CD4-positive, alpha-beta T cell treated with Interferon gamma for 1 hour (primary cell): ENCODE measurements around the gene GIGYF1.
"Not testable (repeated sequence)": the region's sequence is repeated elsewhere in the genome, so short reads cannot be mapped to it uniquely, and the experiment has no call there.

Experiments
- DNase-seq: peaks from one replicate; pipeline ENCODE4 v3.0.0-alpha.2; 2020

GIGYF1 gene

GRCh38 chr7:100708395-100708794, 14.3 kb upstream of the GIGYF1 start:
- no peak for DNase-seq

GRCh38 chr7:100706672-100707311, 12.7 kb upstream of the GIGYF1 start:
- no peak for DNase-seq

- DNase-seq = peak; percentile 97
Measured at GRCh38 chr7:100705753-100706671, 12.0 kb upstream of the GIGYF1 start, which contains the start of gene POP7. POP7 (plus strand) TSS chr7:100706121; CDS start chr7:100706831, 710 bp downstream.

- DNase-seq = peak; percentile 66
Measured at GRCh38 chr7:100705320-100705752, 11.3 kb upstream of the GIGYF1 start.

- DNase-seq = not testable (repeated sequence)
Measured at GRCh38 chr7:100701089-100701488, 7.0 kb upstream of the GIGYF1 start.

- DNase-seq = no peak
Measured at GRCh38 chr7:100699018-100699417, 5.0 kb upstream of the GIGYF1 start.

GRCh38 chr7:100696123-100696521, 2.1 kb upstream of the GIGYF1 start:
- no peak for DNase-seq

GRCh38 chr7:100693312-100694097, 545 bp downstream of the GIGYF1 start:
- no peak for DNase-seq

- no peak for DNase-seq
Measured at GRCh38 chr7:100692578-100692961, 1.5 kb downstream of the GIGYF1 start.

GRCh38 chr7:100691676-100692577, 2.1 kb downstream of the GIGYF1 start:
- peak; percentile 74 for DNase-seq

- no peak for DNase-seq
Measured at GRCh38 chr7:100689230-100690135, 4.6 kb downstream of the GIGYF1 start.

GRCh38 chr7:100688326-100688860, 5.7 kb downstream of the GIGYF1 start:
- no peak for DNase-seq

GRCh38 chr7:100687751-100688300, 6.2 kb downstream of the GIGYF1 start:
- no peak for DNase-seq

GRCh38 chr7:100687261-100687660, 6.8 kb downstream of the GIGYF1 start:
- DNase-seq = no peak

- no peak for DNase-seq
Measured at GRCh38 chr7:100686822-100687211, 7.2 kb downstream of the GIGYF1 start.

GRCh38 chr7:100686201-100686821, 7.7 kb downstream of the GIGYF1 start:
- DNase-seq = no peak

- no peak for DNase-seq
Measured at GRCh38 chr7:100685631-100686145, 8.4 kb downstream of the GIGYF1 start.

GRCh38 chr7:100685049-100685605, 8.9 kb downstream of the GIGYF1 start:
- DNase-seq = no peak

GRCh38 chr7:100684534-100685042, 9.5 kb downstream of the GIGYF1 start:
- DNase-seq = no peak
